SKM-1 (cell line): Measurements from ENCODE around the gene COX15.
"Not testable (repeated sequence)": the region's sequence is repeated elsewhere in the genome, so short reads cannot be mapped to it uniquely, and the experiment has no call there.

ENCODE experiments used
- DNase-seq: peaks from one replicate; lab custom pipeline; 2025; ENCODE audit not compliant: unreplicated experiment; lab: John Stamatoyannopoulos, UW

The COX15 gene

DNA sequence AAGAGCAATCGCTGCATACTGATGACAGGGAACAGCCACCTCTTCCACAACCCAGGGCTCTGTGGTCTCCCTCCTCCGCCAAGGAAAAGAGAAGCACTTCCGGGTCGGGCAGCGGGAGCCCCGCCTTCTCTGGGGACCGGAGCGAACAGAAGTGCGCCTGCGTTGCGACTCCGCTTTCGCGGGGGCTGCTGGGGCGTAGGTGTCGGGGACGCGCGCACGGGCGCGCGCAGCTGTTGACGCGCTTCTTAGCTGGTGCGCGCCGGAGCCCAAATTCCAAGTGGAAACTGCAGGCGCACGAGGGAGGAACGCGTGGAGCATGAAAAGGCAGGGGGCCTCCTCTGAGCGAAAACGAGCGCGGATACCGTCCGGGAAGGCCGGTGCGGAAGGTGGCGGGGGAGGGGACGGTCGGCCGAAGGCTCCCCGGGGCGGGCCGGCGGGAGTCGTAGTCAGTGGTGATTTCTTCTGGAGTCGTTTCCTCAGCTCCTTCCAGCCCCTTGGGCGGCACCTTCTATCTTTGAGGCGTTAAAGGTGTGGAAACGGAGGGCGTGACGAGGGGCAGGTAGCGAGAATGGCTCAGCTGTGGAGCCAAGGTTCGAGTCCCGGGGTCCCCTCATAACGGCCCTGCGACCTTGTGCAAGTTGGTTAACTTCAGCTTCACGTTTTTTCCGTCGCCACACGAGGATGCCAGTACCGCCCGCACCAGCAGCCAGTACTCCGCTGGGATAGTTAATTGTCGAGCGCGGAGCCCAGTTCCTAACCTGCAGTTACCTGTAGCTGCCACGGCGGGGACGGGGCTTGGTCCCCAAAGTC, at the start of gene COX15, which contains the start of gene CUTC:
TSS of gene COX15 (minus strand) at position 95 of the 810 bp plus-strand sequence. CDS start at position 17, 78 bp downstream.
TSS of gene CUTC (plus strand) at position 202 of the 810 bp plus-strand sequence. CDS start at position 317, 115 bp downstream.
- DNase-seq = peak; percentile 94

DNA sequence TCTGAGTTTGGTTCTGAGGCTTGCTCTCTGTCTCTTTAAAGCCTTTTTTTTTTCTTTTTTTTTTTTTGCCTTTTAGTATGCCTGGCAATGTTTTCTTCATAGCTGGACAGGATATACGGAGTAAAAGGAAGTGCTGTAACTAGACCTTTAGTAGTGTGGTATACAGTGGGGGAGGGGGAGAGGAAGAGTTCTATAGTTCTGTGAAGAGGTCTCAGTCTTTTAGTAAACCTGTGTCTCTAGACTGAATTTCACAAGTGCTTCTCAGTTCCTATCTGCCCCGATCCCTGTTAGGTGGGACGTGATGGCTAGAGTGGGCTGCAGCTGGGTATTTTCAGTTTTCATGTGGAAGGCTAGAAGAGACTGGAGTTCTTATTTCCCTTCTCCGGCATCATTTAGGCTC, 47.4 kb upstream of the COX15 start:
- DNase-seq = peak; percentile 86

DNA sequence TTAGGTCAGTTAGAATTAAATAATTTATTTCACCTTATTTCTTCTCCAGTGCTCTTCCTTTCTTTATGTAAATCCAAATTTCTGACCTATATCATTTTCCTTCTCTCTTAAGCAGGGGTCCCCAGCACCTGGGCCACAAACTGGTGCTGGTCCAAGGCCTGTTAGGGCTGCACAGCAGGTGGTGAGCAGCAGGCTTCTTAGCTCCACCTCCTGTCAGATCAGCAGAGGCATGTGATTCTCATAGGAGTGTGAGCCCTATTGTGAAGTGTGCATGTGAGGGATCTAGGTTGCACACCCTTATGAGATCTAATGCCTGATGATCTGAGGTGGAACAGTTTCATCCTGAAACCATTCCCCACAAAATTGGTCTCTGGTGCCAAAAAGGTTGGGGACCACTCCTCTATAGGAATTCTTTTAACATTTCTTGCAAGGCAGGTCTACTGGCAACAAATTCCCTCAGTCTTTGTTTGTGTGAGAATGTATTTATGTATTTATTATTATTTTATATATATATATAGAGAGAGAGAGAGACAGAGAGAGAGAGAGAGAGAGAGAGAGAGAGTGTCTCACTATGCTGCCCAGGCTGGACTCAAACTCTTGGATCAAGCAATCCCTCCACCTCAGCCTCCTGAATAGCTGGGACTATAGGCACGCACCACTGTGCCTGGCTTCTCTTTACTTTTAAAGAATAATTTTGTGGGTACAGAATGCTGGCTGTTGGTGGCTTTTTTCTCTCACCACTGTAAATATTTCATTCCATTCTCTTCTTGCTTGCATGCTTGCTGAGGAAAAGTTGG, 46.2 kb upstream of the COX15 start:
- DNase-seq = no peak

DNA sequence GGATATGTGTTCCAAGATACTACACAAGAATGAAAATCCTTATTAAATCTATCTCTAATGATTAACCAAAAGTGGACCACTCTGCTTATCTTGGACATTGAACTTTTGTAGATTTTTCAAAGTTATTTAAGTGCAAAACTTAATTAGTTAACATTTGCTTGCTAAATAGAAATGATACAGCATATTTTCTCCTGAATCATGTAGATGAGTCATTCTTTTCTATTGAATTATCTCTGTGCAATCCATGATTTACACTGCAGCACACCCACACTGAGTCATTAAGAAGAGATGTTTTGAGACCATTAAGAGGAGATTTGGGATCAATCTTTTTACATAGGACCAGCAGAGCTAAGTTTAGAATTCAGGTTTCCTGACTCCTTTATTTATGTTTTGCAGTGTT, 43.9 kb upstream of the COX15 start:
- DNase-seq = no peak

DNA sequence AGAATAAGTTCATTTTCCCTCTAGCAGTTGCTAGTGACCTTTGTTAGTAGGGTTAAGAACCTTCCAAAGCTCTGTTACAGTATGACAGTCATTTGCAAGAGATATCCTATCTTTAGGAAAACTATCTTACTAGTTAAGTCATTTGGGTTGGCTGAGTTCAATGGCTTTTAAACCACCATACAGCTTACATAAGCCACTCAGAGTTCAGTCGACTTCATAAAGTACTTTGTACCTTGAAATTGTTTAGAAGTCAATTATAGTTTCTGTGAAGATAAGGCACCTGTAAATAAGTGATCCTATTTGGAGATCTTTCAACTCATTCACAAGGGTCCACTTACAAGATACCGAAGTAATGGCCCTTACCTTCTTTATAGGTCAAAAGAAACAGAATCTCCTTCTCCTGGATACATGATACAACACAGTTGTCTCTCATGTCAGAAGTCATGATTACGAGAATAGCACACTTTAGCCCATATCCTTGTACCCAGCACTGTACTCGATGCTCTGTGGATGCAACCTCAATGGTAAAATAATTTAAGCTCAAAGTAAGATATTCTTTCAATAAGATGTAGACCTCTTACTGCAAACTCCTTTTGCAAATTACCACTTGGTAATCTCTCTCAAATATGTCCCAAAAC, 38.6 kb upstream of the COX15 start:
- no peak for DNase-seq

DNA sequence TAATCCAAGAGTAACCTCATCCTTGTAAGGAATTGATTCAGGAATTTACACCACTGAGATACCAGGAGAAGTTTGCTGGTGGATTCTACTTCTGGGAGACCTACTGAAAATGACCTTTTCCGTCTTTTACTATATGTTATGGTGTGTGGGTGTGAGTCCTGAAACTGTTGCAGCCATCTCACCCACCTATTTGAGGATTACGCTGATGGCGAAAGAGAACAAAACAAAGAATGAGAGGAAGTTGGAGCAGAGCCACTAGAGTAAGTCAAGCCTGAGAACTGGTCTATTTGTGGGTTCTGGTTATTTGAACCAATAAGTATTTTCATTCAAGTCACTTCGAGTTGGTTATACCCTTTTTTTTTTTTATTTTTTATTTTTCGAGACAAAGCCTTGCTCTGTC, 37.8 kb upstream of the COX15 start:
- DNase-seq = no peak

DNA sequence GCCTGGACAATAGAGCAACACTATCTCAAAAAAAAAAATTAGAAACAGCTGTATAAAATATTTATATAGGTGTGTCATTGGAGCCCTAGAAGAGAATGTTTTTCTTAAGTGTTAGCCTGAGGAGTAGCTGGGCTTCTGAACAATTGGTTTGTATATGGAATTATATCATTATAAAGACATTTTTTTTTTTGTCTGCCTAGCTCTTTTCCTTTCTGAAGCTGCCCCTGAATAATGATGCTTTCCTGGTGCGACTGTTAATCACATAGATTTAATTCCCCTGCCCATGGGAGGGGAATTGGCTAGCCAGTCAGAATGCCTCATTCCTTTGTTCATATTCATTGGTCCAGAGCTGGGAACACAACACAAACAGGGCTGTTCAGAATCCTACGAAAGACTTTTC, 36.6 kb upstream of the COX15 start:
- no peak for DNase-seq

DNA sequence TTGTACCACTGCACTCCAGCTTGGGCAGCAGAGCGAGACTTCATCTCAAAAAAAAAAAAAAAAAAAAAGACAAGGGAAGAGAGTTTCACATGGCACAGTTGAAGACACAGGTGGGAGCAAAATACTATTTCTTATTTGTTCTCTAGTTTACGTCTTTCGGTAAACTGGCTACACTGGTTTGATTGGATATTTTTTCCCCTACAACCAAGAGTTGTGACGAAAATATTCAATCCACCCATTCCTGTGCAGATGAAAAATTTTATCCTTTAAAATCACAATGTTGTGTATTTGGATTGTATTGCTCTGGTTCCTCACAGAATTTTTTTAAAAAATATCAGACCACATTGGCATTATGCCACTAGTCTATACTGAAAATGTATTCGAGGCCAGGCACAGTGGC, 36.0 kb upstream of the COX15 start:
- no peak for DNase-seq

DNA sequence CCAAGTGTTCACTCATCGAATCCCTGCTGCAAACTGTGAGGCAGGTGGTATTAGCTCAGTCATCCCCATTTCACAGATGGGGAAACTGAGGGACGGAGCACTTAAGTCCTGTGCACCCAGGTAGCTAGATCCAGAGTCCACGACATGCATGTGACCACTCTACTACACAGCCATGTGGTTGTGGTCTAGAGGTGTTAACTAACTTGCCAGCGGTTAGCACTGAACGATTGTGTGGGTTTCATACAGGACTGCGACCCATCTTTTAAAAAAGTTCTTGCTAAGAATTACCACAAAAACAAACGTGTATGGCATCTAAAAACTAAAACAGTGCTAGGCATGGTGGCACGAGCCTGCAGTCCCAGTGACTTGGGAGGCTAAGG, 34.4 kb upstream of the COX15 start:
- no peak for DNase-seq

DNA sequence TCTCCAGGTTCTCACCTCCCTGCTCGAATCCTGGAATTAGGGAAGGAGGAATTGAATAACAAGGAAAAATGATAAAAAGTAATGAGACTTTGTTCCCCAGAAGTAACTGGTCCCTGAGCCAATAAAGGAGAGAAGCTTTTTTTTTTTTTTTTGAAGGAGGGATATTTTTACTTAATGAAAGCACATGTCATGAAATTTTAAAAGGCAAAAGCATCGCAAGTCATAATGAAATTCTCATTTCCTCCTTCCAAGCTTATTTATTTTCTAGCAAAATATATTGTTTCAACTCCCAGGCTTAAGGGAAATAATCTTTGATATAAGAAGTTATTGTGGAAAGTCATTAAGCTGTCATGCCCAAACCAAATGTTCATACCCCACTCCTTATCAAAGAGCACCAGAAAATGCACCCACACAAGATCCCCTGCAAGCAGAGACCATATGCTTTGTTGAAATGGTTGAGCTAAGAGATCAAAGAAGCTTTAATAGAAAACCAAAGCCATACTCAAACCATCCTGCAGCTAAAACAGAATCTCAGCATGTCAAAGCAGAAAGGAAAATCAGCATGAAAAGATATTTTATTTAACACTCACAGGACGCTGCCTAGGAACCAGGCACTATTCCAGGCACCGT, 33.9 kb upstream of the COX15 start:
- no peak for DNase-seq

DNA sequence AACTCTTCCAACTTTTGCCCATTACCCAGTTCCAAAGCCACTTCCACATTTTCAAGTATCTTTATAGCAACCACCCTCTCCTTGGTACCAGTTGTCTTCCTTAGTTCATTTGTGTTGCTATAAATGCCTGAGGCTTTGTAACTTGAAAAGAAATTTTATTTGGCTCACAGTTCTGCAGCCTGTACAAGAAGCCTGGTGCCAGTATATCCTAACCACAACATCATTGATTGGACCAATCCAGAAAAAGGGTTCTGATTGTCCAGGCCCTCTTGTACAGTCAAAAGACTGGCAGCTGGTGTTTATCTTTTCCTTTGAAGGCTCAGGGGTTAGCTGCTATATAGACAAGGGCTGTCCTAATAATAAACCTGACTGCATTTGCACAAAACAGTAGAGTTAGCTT, 29.4 kb upstream of the COX15 start:
- no peak for DNase-seq

DNA sequence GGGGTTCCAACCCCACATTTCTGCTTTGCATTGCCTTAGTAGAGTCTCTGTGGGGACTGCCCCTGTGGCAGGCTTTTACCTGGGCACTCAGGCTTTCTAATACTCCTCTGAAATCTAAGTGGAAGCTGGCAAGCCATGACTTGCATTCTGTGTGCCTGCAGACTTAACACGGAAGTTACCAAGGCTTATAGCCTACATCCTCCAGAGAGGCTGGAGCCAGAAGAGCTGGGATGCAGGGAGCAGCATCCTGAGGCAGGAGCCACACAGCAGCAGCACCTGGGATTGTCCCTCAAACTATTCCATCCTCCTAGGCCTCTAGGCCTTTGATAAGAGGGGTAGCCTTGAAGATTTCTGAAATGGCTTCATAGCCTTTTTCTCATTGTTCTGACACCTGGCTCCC, 28.4 kb upstream of the COX15 start:
- DNase-seq = no peak

DNA sequence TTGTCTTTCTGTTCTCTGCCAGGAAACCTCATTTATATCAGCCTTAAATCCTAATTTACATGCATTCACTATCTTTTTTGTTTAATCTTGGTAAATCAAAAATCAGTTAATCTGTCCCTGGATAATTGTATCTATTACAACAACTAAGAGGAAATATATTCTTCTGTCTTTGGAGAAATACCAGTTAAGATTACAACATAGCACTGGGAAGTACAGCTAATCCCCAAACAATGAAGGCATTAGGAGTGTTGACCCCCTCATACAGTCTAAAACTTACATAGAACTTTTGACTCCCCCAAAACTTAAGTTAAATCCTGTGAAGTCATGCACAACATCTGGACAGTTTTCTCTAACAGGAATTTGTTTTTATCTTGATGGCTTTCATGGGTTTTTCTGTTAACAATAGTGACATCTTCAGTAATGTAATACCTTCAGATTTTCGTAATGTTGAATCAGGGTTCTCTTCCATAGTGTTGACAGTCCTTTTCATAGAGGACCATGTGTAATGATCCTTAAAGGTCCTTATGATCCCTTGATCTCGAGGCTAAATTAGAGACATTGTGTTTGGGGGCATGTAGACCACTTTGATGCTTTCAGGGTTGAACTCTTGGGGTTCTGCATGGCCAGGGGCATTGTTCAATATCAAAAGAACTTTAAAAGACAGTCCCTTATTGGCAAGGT, 26.4 kb upstream of the COX15 start:
- no peak for DNase-seq

DNA sequence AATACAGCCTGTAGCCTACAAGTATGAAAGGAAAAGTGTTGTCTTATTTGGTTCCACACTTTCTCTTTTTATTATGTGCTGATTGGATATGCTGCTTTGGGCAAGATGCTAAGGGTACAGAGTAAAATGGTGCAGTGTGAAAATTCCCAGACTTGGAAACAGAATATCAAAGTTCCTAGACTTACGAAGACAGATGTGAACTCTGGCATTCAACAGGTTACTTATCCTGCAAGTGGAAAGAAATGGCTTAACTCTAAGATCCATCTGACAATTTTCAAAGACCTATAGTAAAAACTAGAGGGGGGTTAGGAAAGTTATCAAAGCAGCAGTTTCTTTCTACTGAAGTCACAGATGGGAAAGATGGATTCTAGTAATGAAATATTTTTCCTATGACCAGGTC, 24.2 kb upstream of the COX15 start:
- no peak for DNase-seq

DNA sequence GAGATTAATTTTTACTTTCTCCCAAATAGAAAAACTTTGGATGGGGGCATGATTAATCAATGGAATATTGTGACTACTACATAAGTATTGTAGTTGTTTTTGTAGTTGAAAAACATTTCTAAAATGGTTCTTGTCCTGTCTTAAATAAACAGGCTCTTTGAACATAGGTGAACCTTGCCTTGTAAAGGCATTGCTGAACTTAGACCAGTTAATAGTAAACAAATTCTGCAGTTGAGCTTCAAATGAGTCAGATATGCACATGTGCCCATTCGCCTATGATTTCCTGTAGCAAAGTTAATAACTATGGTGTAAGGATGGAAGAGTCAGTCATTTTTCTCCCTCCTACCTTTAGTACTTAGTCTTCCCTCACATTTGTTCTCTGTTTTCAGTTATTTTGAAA, 22.7 kb upstream of the COX15 start:
- DNase-seq = no peak

DNA sequence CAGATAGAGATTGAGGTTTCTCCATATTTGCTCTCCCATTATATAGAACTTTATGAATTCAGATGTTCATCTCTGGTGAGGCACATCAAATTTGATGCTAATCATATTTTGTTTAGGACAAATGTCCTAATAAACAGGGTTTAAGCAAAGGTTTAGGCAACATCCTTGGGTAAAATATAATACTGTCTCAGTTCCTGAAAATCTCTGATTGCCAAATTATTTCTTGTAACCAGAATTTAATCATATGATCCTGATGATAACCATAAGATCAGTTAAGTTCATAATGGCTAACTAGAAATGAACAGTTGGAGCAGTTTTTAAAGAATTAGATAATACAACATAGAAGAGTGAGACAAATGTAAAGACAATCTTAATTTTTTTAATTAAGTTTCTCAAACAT, 18.7 kb upstream of the COX15 start:
- DNase-seq = no peak

DNA sequence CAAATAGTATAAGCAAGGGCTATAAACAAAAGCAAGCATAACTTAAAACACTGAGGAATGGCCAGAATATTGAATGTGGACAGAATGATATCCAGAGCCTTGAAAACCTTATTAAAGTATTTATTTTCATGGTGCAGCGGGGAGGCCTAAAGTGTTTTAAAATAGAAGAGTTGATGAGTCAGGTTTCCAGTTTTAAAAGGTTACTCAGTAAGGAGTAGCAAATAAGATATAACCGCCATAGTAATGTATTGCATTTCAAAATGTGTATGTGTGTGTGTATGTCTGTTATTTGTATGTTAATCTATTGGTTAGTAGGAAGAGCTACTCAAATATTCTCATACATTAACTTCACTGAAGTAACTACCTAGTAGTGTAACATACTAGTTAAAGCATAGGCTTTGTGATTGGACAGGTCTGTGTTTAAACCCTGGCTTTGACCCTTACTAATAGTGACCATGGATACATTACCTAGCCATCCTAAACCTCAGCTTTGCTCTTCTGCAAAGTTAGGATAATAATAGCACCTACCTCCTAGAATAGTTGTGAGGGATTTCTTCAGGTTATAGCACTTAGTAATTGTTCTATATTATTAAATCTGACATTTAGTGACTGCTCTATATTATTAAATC, 17.0 kb upstream of the COX15 start:
- no peak for DNase-seq

DNA sequence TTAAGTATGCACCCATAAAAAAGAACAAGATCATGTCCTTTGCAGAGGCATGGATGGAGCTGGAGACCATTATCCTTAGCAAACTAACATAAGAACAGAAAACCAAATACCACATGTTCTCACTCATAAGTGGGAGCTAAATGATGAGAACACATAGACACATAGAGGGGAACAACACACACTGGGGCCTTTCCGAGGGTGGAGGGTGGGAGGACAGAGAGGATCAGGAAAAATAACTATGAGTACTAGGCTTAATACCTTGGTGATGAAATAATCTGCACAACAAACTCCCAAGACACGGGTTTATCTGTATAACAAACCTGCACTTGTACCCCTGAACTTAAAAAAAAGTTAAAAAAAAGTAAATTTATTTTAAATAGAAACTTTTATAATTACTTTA, 14.2 kb upstream of the COX15 start:
- DNase-seq = not testable (repeated sequence)

DNA sequence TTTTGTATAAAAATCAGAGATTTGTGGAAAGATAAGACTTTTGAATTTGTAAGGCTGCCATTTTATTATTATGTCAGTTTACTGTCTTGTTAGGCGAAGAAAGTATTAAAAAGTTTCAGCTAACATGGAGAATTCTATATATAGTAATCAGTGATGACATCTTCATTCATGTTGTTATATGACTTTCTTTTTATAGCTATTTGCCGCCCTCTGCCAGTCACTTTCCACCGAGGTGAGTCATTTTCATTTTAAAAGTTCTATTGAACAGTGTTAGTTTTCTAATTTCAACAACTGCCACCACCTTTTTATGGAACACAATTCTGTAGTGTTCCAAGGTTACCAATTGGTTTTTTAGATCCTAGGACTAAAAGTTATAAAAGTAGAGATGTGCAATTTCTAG, 11.9 kb upstream of the COX15 start:
- no peak for DNase-seq

DNA sequence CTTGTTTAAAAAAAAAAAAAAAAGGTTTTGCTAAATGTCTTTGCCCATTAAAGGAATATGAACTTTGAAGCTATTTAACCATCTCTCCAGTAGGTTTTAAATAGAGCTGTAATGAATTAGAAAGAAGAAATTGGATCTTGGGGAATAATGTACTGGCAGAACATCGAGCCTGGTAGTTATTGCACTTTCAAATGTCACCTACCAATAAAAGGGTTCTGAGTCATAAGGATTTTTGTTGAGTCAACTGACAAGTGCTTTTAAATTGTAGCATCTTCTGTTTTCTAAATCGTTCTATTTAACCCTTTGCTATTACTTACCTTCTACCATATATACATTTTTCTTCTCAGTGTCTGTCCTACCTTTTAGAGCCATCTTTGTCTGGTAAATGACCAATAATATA, 10.8 kb upstream of the COX15 start:
- no peak for DNase-seq
